ENCODE data around the gene TCF7L2. TPM values are rescaled to one million over a fixed set of nuclear protein-coding genes. Genes with fewer than 3 reads are reported as not detected.

The TCF7L2 gene
- total RNA-seq, 3 donors from 2014 or later, result 33.1 to 44.2 (median 34.1) TPM

GRCh38 chr10:113151190-113151666 is 201.2 kb downstream of the TCF7L2 start:
- no peak for DNase-seq (ENCODE audit: low spot score in 2 of 2)
- Histone ChIP-seq H3K4me3 (no peak overlapping the region), H3K36me3 (no peaks in the 10 kb centered on the region), H3K27ac (no peak overlapping the region), H3K4me1 (no peaks in the 10 kb centered on the region), H3K27me3 (no peaks in the 10 kb centered on the region), H3K9me3 (no peaks in the 10 kb centered on the region)
- TF ChIP-seq POLR2A (IDR thresholded peaks at IDR 0.05) (no peak), CTCF (IDR thresholded peaks at IDR 0.05) (no peak), POLR2AphosphoS5 (IDR thresholded peaks at IDR 0.05) (no peak)
- intact Hi-C loops (cut with DNase I; ENCODE audit: low total_unique reads), result no loop called here

- intact Hi-C loops (cut with DNase I; ENCODE audit: low total_unique reads), result loop anchor here (1.0 kb wide), 1 partner anchor 27 kb away; no protein-coding TSS in a partner anchor
- H3K9me3 ChIP-seq, result no peaks in the 10 kb centered on the region
- DNase-seq (ENCODE audit: low spot score in 2 of 2), result no peak
- H3K27ac ChIP-seq, result peak overlapping the region in 1 of 2 donors; percentile 9
- no peaks in the 10 kb centered on the region for H3K36me3 ChIP-seq
- no peak overlapping the region for H3K4me3 ChIP-seq
- H3K4me1 ChIP-seq, result no peaks in the 10 kb centered on the region
- no peaks in the 10 kb centered on the region for H3K27me3 ChIP-seq
- no peak for TF ChIP-seq CTCF (IDR thresholded peaks at IDR 0.05)
Measured at GRCh38 chr10:113153493-113154102, 203.6 kb downstream of the TCF7L2 start.

GRCh38 chr10:113157441-113157840 is 207.4 kb downstream of the TCF7L2 start:
- intact Hi-C loops (cut with DNase I; ENCODE audit: low total_unique reads), result no loop called here
- TF ChIP-seq CTCF (IDR thresholded peaks at IDR 0.05), result no peak
- TF ChIP-seq POLR2A (IDR thresholded peaks at IDR 0.05), result no peak
- no peak for TF ChIP-seq POLR2AphosphoS5 (IDR thresholded peaks at IDR 0.05)
- peak overlapping the region in 1 of 2 donors; percentile 0 for H3K27ac ChIP-seq

GRCh38 chr10:113158183-113158582 is 208.1 kb downstream of the TCF7L2 start:
- no peak overlapping the region for H3K4me3 ChIP-seq
- intact Hi-C loops (cut with DNase I; ENCODE audit: low total_unique reads), result no loop called here
- no peaks in the 10 kb centered on the region for H3K4me1 ChIP-seq
- H3K27me3 ChIP-seq, result no peaks in the 10 kb centered on the region
- TF ChIP-seq CTCF (IDR thresholded peaks at IDR 0.05) (no peak), POLR2AphosphoS5 (IDR thresholded peaks at IDR 0.05) (no peak), POLR2A (IDR thresholded peaks at IDR 0.05) (no peak)
- no peaks in the 10 kb centered on the region for H3K36me3 ChIP-seq
- H3K9me3 ChIP-seq, result no peaks in the 10 kb centered on the region
- no peak overlapping the region for H3K27ac ChIP-seq
- no peak for DNase-seq (ENCODE audit: low spot score in 2 of 2)

More at GRCh38 chr10:113157441-113157840, 207.4 kb downstream of the TCF7L2 start:
- Histone ChIP-seq H3K4me1 (no peaks in the 10 kb centered on the region), H3K36me3 (no peaks in the 10 kb centered on the region), H3K9me3 (no peaks in the 10 kb centered on the region), H3K4me3 (no peak overlapping the region), H3K27me3 (no peaks in the 10 kb centered on the region)
- DNase-seq (ENCODE audit: low spot score in 2 of 2), result no peak

- Histone ChIP-seq H3K4me3 (no peak overlapping the region), H3K27me3 (no peaks in the 10 kb centered on the region), H3K27ac (no peak overlapping the region), H3K36me3 (no peaks in the 10 kb centered on the region), H3K9me3 (no peaks in the 10 kb centered on the region), H3K4me1 (no peaks in the 10 kb centered on the region)
- no peak for TF ChIP-seq POLR2AphosphoS5 (IDR thresholded peaks at IDR 0.05)
- no peak for TF ChIP-seq CTCF (IDR thresholded peaks at IDR 0.05)
- TF ChIP-seq POLR2A (IDR thresholded peaks at IDR 0.05), result no peak
- no peak for DNase-seq (ENCODE audit: low spot score in 2 of 2)
- intact Hi-C loops (cut with DNase I; ENCODE audit: low total_unique reads), result no loop called here
Measured at GRCh38 chr10:113159563-113159962, 209.5 kb downstream of the TCF7L2 start.
